Endothelial cell (in vitro differentiated cells): ENCODE measurements around the gene ITPR3. TPM values are rescaled to one million over a fixed set of nuclear protein-coding genes. Genes with fewer than 3 reads are reported as not detected.
"Not testable (repeated sequence)": the region's sequence is repeated elsewhere in the genome, so short reads cannot be mapped to it uniquely, and the experiment has no call there.

ENCODE experiments used
- DNase-seq: peaks from one replicate; pipeline ENCODE4 v3.0.0; 2021; ENCODE audit warnings: low spot score
- H3K27ac Mint-ChIP-seq: one replicate; pipeline ENCODE4 v1.8.0; 2021; ENCODE audit warnings: mixed read lengths, inconsistent platforms; ENCODE audit not compliant: unreplicated experiment
- H3K27me3 Mint-ChIP-seq: one replicate; pipeline ENCODE4 v1.8.0; 2021; ENCODE audit warnings: mild to moderate bottlenecking, moderate library complexity, mixed read lengths, inconsistent platforms; ENCODE audit not compliant: unreplicated experiment
- H3K36me3 Mint-ChIP-seq: one replicate; pipeline ENCODE4 v1.8.0; 2021; ENCODE audit warnings: mild to moderate bottlenecking, low read depth, mixed read lengths, inconsistent platforms; ENCODE audit not compliant: unreplicated experiment
- H3K4me1 Mint-ChIP-seq: one replicate; pipeline ENCODE4 v1.8.0; 2021; ENCODE audit warnings: mild to moderate bottlenecking, mixed read lengths, inconsistent platforms; ENCODE audit not compliant: unreplicated experiment
- H3K4me3 Mint-ChIP-seq: one replicate; pipeline ENCODE4 v1.8.0; 2021; ENCODE audit warnings: mild to moderate bottlenecking, mixed read lengths, inconsistent platforms; ENCODE audit not compliant: unreplicated experiment
- H3K9me3 Mint-ChIP-seq: one replicate; pipeline ENCODE4 v1.8.0; 2021; ENCODE audit warnings: mixed read lengths, inconsistent platforms; ENCODE audit not compliant: unreplicated experiment
- total RNA-seq: library from RNA; stranded (reverse); fragmentation: NEBNext Ultra II Directional; extraction: Animal tissue kit (Norgen Biotek cat#: 25700); gene quantifications from one replicate; pipeline ENCODE4 v1.2.1, GENCODE V29; 2021; ENCODE audit not compliant: unreplicated experiment
- TF ChIP-seq, protein P1 (sequence below): fragments of 200-600 bp; sonication (generic); IDR thresholded peaks from one replicate; pipeline ENCODE4 v1.5.0; 2021; ENCODE audit warnings: antibody characterized with exemption; ENCODE audit not compliant: unreplicated experiment

ITPR3 gene
- total RNA-seq, 1 donor from 2014 or later = 124 TPM

DNA sequence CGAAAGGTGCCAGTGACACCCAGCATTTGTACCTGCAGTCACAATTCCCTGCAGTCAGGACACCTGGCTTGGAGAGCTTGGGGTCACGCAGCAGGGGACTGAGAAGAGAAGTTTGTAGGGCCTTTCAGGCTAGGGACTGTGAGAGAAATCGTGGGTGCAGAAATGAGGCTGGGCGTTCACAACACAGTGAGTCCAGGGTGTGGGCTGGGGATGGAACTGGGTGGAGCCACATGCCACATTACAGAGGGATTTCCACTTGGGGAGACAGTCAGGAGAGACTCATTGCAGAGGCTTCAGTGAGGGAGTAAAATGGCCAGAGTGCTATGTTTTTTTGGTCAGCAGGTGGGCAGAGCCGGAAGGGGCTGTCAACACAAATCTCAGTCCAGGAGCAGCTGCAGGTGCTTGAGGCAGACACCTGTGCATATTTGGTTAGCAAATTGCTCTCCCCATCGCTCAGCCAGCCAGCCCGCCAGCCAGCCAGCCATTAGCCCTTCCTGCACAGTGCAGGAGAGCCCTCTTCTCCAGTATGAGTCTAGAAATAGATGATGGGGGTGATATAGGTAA lies 7.4 kb downstream of the ITPR3 start:
- Mint-ChIP-seq H3K36me3 (peaks cover 14% of the 10 kb centered on the region), H3K9me3 (no peaks in the 10 kb centered on the region), H3K27ac (no peak overlapping the region), H3K4me1 (peaks cover 31% of the 10 kb centered on the region), H3K4me3 (no peak overlapping the region), H3K27me3 (peaks cover 15% of the 10 kb centered on the region)
- no peak for DNase-seq
- TF ChIP-seq, protein P1, sequence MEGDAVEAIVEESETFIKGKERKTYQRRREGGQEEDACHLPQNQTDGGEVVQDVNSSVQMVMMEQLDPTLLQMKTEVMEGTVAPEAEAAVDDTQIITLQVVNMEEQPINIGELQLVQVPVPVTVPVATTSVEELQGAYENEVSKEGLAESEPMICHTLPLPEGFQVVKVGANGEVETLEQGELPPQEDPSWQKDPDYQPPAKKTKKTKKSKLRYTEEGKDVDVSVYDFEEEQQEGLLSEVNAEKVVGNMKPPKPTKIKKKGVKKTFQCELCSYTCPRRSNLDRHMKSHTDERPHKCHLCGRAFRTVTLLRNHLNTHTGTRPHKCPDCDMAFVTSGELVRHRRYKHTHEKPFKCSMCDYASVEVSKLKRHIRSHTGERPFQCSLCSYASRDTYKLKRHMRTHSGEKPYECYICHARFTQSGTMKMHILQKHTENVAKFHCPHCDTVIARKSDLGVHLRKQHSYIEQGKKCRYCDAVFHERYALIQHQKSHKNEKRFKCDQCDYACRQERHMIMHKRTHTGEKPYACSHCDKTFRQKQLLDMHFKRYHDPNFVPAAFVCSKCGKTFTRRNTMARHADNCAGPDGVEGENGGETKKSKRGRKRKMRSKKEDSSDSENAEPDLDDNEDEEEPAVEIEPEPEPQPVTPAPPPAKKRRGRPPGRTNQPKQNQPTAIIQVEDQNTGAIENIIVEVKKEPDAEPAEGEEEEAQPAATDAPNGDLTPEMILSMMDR = no peak

DNA sequence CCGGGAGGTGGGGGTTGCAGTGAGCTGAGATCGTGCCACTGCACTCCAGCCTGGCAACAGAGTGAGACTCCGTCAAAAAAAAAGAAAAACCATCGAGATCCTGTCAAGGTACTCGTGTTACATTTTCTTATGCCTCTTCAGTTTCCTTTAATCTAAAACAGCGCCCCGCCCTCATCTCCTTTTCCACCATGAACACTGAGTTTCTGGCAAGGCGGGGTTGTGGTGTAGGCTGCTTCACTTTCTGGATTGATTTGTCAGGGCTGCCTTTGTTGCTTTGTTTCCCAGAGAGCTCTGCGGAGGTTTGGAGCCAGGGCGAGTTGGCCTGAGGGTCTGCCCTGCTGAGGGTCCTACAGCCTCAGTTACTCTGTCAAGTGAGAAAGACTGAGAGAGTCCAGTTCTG lies 8.9 kb downstream of the ITPR3 start:
- no peak overlapping the region for H3K4me3 Mint-ChIP-seq
- peaks cover 14% of the 10 kb centered on the region for H3K27me3 Mint-ChIP-seq

DNA sequence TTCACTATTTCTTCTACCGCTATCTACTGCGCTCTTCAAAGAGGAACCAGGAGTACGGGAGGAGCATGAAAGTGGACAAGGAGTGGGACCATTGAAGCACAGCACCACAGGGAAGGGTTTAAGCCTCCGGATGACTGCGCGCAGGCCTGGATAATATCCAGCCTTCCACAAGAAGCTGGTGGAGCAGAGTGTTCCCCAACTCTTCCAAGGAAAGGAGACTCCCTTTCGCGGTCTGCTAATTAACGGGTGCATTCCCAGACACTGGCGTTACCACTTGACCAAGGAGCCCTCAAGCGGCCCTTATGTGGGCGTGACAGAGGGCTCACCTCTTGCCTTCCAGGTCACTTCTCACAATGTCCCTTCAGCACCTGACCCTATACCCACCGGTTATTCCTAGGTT lies 10.4 kb downstream of the ITPR3 start:
- not testable (repeated sequence) for H3K36me3 Mint-ChIP-seq, H3K4me3 Mint-ChIP-seq, H3K27ac Mint-ChIP-seq, DNase-seq, H3K9me3 Mint-ChIP-seq
- H3K4me1 Mint-ChIP-seq = peaks cover 40% of the 10 kb centered on the region
- H3K27me3 Mint-ChIP-seq = peaks cover 14% of the 10 kb centered on the region

More for the DNA sequence above, 8.9 kb downstream of the ITPR3 start:
- TF ChIP-seq, protein P1 = no peak
- H3K27ac Mint-ChIP-seq = no peak overlapping the region
- DNase-seq = no peak
- H3K4me1 Mint-ChIP-seq = peaks cover 29% of the 10 kb centered on the region
- H3K36me3 Mint-ChIP-seq = peaks cover 2% of the 10 kb centered on the region
- H3K9me3 Mint-ChIP-seq = no peaks in the 10 kb centered on the region

DNA sequence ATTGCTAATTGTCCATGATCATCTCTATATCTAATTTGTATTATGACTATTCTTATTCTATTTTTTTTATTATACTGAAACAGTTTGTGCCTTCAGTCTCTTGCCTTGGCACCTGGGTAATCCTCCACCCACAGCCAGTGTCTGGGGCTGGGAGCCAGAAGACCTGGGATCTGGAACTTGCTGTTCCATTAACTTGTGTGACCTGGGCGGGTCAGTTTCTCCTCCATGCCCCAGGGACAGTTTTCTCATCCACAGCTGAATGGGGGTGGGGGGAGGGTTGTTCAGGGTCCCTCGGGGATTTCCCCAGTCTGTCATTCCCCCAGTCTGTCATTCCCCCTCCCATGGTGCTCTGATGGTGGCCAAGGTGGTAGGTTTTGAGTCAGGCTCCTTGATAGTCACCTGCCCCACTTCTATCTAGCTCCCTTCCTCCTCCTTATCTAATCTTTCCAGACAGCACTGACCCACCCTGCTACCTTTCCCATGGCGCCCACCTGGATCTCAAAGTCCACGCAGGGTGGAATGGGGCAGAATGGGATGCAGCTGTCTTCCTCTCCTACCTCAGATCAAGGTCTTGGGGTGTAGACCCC lies 10.9 kb downstream of the ITPR3 start:
- Mint-ChIP-seq H3K4me1 (peaks cover 41% of the 10 kb centered on the region), H3K27ac (no peak overlapping the region), H3K9me3 (no peaks in the 10 kb centered on the region), H3K27me3 (peaks cover 14% of the 10 kb centered on the region), H3K36me3 (peaks cover 13% of the 10 kb centered on the region), H3K4me3 (peak overlapping the region; percentile 88)
- TF ChIP-seq, protein P1 = no peak
- DNase-seq = no peak

DNA sequence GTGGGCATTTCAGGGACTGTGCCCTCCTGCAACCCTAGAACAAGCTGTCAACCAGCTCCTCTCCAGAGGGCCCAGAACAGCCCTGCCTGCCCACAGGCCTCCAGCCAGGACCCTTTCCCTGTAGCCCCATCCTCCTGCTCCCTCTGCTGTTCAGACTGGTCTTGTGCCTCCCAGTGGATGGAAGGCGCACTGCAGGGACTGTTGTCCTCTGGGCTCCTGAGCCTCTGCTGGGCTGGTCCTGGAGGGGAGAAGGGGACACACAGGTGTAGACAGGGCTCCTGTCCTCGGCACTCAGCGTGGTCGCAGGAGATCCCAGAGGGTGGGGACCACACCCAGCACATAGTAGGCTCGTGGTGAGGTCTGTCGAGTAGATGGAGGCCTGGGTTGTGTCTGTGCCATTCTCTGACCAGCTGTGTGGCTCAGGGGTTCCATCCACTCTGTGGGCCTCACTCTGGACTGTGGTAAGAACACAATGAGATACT lies 11.5 kb downstream of the ITPR3 start:
- peak overlapping the region; percentile 5 for H3K27ac Mint-ChIP-seq
- H3K4me1 Mint-ChIP-seq = peaks cover 39% of the 10 kb centered on the region
- TF ChIP-seq, protein P1 = peak; percentile 77
- peak; percentile 83 for DNase-seq
- H3K27me3 Mint-ChIP-seq = peaks cover 10% of the 10 kb centered on the region
- peaks cover 14% of the 10 kb centered on the region for H3K36me3 Mint-ChIP-seq
- H3K9me3 Mint-ChIP-seq = no peaks in the 10 kb centered on the region
- peak overlapping the region; percentile 88 for H3K4me3 Mint-ChIP-seq
